ENCODE measurements around the gene CSRNP3. TPM values are rescaled to one million over a fixed set of nuclear protein-coding genes. Genes with fewer than 3 reads are reported as not detected.

Gene CSRNP3
- total and polyA plus RNA-seq, 2 donors (not counting 3 experiments of a cell fraction or from before 2014, with no cell fraction given), result not detected

GRCh38 chr2:165462443-165462842 is 7.1 kb upstream of the CSRNP3 start:
- no peak for DNase-seq (ENCODE audit: low read depth, low spot score)
- BruUV-seq (replicated peaks), result no TSS peak
- CTCF ChIA-PET, result no interaction called here

More at GRCh38 chr2:165462443-165462842, 7.1 kb upstream of the CSRNP3 start:
- Histone ChIP-seq H3K4me3 (replicated peaks in 1 of 3; ENCODE audit: insufficient read depth in 1 of 3, low read depth in 1 of 3, low read length in 3 of 3) (no peak overlapping the region), H3K9me1 (replicated peaks; ENCODE audit: control insufficient read depth, extremely low read depth, insufficient read depth, low read length) (no peaks in the 10 kb centered on the region), H3K36me3 (ENCODE audit: control insufficient read depth in 2 of 2, extremely low read depth in 1 of 2, insufficient read depth in 2 of 2, low read length in 2 of 2) (no peaks in the 10 kb centered on the region), H3K27me3 (ENCODE audit: control insufficient read depth in 2 of 2, insufficient read depth in 2 of 2, low read length in 2 of 2) (no peaks in the 10 kb centered on the region), H2AFZ (ENCODE audit: low read depth, low read length) (no peak overlapping the region), H3K4me1 (ENCODE audit: control insufficient read depth, extremely low read depth, insufficient read depth, low read length) (no peaks in the 10 kb centered on the region), H3K9ac (replicated peaks; ENCODE audit: extremely low read depth, insufficient read depth, low read length) (no peak overlapping the region), H4K20me1 (replicated peaks; ENCODE audit: control insufficient read depth, extremely low read depth, insufficient read depth, low read length) (no peaks in the 10 kb centered on the region), H3K79me2 (ENCODE audit: control insufficient read depth, insufficient read depth, low read length) (no peaks in the 10 kb centered on the region), H3K9me3 (replicated peaks; ENCODE audit: control insufficient read depth, insufficient read depth, low read length) (no peaks in the 10 kb centered on the region), H3K4me2 (ENCODE audit: insufficient read depth, low read length) (no peak overlapping the region), H3K27ac (ENCODE audit: insufficient read depth, low read depth, low read length) (no peak overlapping the region)
- intact Hi-C loops (cut with micrococcal nuclease), result no loop called here
- POLR2A ChIA-PET, result no interaction called here
- TF ChIP-seq FOS (IDR thresholded peaks at IDR 0.05; ENCODE audit: borderline replicate concordance, insufficient read depth, low read length) (no peak), MAX (IDR thresholded peaks at IDR 0.05; ENCODE audit: insufficient read depth, insufficient read length) (no peak), JUN (IDR thresholded peaks at IDR 0.05; ENCODE audit: borderline replicate concordance, insufficient read depth, insufficient read length, low read depth) (no peak), EZH2 (IDR thresholded peaks at IDR 0.05; ENCODE audit: borderline replicate concordance, low read depth, low read length, severe bottlenecking) (no peak), GATA2 (IDR thresholded peaks at IDR 0.05; ENCODE audit: insufficient read depth, insufficient read length, low read depth, low read length) (no peak), MYC (IDR thresholded peaks at IDR 0.05; ENCODE audit: low read depth, low read length) (no peak), CTCF (IDR thresholded peaks at IDR 0.05; ENCODE audit: extremely low read depth in 1 of 2, insufficient read depth in 1 of 2, low read depth in 1 of 2, low read length in 2 of 2) (no peak), POLR2A (IDR thresholded peaks at IDR 0.05; ENCODE audit: low read depth, low read length) (no peak), POLR2AphosphoS5 (IDR thresholded peaks at IDR 0.05; ENCODE audit: insufficient read depth, low read depth, low read length) (no peak)
- no peak for FAIRE-seq
- dilution Hi-C loops (cut with MboI; ENCODE audit: extremely low pct_ligation_motif_present, low sequenced_read_pairs), result no loop called here
